GM12891 (cell line): ENCODE results near the gene ANXA8L1.

Experiments
- PAX5 ChIP-seq: IDR thresholded peaks from 2 replicates; pipeline ENCODE4 v1.6.1; 2011; ENCODE audit warnings: low read length, moderate library complexity, mild to moderate bottlenecking; ENCODE audit not compliant: insufficient read depth, severe bottlenecking
- POLR2A ChIP-seq: IDR thresholded peaks from 2 replicates; pipeline ENCODE4 v1.6.1; 2011; ENCODE audit warnings: low read depth, low read length, control low read depth
- POLR2AphosphoS5 ChIP-seq: IDR thresholded peaks from 2 replicates; pipeline ENCODE4 v1.6.1; 2011; ENCODE audit warnings: low read depth, low read length, control low read depth
- POU2F2 ChIP-seq: IDR thresholded peaks from 2 replicates; pipeline ENCODE4 v1.6.1; 2011; ENCODE audit warnings: low read depth, mild to moderate bottlenecking, control low read depth, low read length, moderate library complexity
- SPI1 ChIP-seq: IDR thresholded peaks from 2 replicates; pipeline ENCODE4 v1.6.1; 2011; ENCODE audit warnings: low read depth, low read length, control low read depth
- TAF1 ChIP-seq: IDR thresholded peaks from 2 replicates; pipeline ENCODE4 v1.6.1; 2011; ENCODE audit warnings: low read depth, low read length, control low read depth

GRCh38 chr10:46328853-46329689, 46.5 kb upstream of the ANXA8L1 start:
- TF ChIP-seq SPI1 = no peak
- no peak for TF ChIP-seq POLR2A
- no peak for TF ChIP-seq POLR2AphosphoS5
- TF ChIP-seq TAF1 = no peak
- TF ChIP-seq POU2F2 = no peak
- no peak for TF ChIP-seq PAX5
